Right lung (tissue), 10 donors: ENCODE measurements around the gene FCRLA. TPM values are rescaled to one million over a fixed set of nuclear protein-coding genes. Genes with fewer than 3 reads are reported as not detected.
"Not testable (repeated sequence)": the region's sequence is repeated elsewhere in the genome, so short reads cannot be mapped to it uniquely, and the experiment has no call there.

ENCODE experiments used
- DNase-seq, 2 donors: peaks; one replicate each; pipeline ENCODE4 v3.0.0-alpha.2; 2013
- long read RNA-seq, 8 donors: transcript quantifications; one replicate each; lab custom pipeline, GENCODE V29; 2026
- polyA plus RNA-seq, 5 donors: library from polyadenylated mRNA; unstranded; fragments of 120-200 nt; gene quantifications; one replicate each; pipeline versions ENCODE4 v1.2.1 to v1.2.3, GENCODE V29; 2013; ENCODE audit warnings: inconsistent platforms in 1 of 5, low replicate concordance in 1 of 5; ENCODE audit not compliant: insufficient read length in 5 of 5, insufficient read depth in 1 of 5

FCRLA gene
- under 1 TPM in 3 of 5 donors, not detected in 2; 0.15 to 0.32 (median 0.15) TPM for polyA plus RNA-seq
- long read RNA-seq, donor 1, result 0 reads
- long read RNA-seq, donor 2, result 0 reads
- long read RNA-seq, donor 3, partial matches to known transcripts, result 0 of 2 reads
- long read RNA-seq, donor 3, other reads (novel, unspliced or antisense), result 0 of 2 reads
- long read RNA-seq, donor 4, result 0 reads
- long read RNA-seq, donor 5, result 0 reads
- long read RNA-seq, donor 6, result 0 reads
- long read RNA-seq, donor 7, result 0 reads
- long read RNA-seq, donor 8, result 0 reads

DNA sequence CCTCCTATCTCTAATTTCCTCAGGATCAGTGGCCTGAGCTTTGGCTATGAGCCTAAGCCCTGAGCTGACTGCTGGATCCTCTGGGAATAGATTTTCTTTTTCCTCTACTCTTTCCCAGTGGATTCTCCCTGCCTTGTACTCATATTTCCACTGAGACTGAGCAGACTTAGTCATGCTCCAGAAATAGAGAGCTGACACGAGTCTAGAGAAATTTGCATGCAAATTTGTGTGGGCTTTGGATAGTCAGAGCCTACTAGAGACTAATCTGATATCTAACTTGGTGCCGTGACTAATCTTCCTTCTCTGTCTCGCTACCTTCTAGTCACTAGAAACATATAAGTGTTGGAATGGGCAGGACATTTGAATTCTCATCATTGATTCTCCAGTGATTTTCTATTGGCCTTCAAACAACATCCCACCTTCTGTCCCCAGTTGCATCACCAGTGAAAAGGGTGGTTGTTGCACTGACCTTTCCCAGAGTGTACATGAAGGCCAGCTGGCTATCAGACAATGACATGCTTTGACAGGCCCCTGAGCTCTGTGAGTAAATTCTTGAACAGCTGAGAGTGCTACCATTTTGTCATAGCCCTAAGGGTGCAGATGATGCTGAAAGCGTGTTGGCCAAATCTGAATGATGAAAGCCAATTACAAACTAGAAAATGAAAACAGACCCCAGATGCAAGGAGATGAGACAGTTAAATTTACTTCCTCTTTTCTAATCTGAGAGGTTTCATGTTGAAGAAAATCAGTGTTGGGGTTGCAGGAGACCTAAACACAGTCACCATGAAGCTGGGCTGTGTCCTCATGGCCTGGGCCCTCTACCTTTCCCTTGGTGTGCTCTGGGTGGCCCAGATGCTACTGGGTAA lies at the start of gene FCRLA:
Gene FCRLA (plus strand): TSS at position 748 of the 866 bp plus-strand sequence. CDS start 36 bp downstream, at position 784.
- no peak for DNase-seq

- not testable (repeated sequence) for DNase-seq
Measured at GRCh38 chr1:161658524-161658923, 48.5 kb upstream of the FCRLA start.

GRCh38 chr1:161661660-161662311 lies 45.2 kb upstream of the FCRLA start:
- not testable (repeated sequence) for DNase-seq

GRCh38 chr1:161662684-161663339 lies 44.2 kb upstream of the FCRLA start, which contains the start of gene FCGR2B:
Gene FCGR2B (plus strand): TSS chr1:161663143. CDS start chr1:161663242, 99 bp downstream.
- DNase-seq, result not testable (repeated sequence)

DNA sequence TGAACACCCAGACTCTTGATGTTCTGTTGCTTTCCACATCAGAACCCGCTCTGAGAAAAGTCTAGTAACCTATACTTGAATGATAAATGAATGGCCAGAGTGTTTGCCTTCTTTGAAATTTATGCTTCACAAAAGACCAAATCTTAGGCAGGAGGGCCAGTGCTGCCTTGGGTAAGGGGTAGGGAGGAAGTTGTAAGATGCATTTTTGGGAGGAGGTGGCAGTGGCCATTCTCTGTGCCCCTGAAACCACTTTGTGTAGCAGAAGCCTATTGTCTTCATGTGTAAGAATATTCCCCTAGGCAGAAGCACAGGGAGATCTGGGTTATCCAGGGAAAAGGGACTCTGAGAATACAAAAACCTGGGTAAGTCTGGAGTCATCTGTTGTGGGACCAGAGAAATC lies 43.5 kb upstream of the FCRLA start:
- DNase-seq, result not testable (repeated sequence)

DNA sequence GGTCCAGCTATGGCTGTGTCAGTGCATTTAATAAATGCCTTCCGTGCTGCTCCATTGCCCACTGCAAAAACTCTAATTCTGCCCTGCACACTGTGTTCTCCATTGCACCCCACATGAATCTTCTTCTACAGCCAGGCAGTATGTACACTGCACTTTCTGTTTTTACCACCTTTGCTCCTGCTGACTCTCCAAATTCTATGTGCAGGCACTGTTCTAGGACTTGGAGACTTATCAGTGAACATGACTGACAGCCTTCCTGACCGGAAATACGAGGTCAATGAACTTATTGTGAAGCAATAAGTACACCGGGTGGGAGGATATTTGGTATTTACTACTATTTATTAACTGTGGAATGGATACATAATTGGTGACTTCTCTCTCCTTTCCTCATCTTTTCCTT lies 42.3 kb upstream of the FCRLA start:
- not testable (repeated sequence) for DNase-seq

GRCh38 chr1:161671045-161672020 lies 35.7 kb upstream of the FCRLA start:
- not testable (repeated sequence) for DNase-seq

GRCh38 chr1:161673437-161673836 lies 33.6 kb upstream of the FCRLA start:
- DNase-seq, result not testable (repeated sequence)

DNA sequence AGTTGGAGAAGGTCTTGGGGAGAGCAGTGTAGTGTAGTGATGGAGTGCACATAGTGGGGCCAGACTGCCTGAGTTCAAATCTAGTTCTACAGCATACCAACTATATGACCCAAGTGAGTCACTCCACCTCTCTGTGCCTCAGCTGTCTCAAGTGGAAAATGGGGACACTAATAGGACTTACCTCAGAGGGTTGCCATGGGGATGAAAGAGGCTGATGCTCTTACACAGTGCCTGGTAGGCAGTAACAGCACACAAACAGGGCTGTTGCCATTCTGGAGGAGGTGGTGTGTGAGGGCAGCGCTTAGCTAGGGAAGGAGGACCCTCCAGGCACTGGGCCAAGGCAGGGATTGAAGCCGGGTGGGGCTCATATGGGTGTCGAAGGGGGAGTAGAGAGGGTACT lies 32.6 kb upstream of the FCRLA start:
- not testable (repeated sequence) for DNase-seq

DNA sequence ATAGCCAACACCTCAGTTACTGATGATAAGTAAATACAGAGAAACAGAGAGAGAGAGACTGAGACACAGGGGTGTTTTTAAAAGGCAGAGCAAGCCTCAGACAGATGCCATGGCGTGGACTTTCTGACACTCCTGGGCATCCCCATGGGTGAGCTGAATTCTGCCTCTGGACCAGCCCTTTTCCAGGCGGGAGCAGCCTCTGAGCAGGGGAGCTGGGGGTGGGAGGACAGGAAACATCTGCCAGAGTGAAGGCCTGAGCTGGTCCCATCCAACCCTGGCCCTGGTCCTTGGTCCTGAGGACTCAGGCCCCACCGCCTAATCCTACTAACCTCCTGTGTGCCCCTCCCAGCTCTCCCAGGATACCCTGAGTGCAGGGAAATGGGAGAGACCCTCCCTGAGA lies 32.1 kb upstream of the FCRLA start:
- peak in 1 of 2 donors; percentile 6 for DNase-seq

DNA sequence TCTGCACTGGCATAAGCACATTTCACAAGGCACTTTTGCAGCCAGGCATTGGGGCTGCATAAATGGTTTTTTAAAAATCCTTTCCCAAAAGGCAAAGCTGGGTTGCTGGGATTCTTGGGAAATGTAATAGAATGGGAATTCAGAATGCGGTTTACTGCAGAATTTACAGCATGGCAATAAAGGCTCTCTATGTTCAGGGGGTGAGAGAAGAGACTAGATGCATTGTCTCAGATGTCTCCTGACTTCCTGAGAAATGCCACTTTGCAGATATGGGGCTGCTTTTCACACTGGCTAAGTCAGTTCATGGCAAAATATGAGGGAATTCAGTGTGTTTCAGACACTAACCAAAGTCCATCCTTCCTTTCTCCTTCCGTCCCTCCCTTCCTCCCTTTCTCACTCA lies 30.6 kb upstream of the FCRLA start:
- no peak for DNase-seq

DNA sequence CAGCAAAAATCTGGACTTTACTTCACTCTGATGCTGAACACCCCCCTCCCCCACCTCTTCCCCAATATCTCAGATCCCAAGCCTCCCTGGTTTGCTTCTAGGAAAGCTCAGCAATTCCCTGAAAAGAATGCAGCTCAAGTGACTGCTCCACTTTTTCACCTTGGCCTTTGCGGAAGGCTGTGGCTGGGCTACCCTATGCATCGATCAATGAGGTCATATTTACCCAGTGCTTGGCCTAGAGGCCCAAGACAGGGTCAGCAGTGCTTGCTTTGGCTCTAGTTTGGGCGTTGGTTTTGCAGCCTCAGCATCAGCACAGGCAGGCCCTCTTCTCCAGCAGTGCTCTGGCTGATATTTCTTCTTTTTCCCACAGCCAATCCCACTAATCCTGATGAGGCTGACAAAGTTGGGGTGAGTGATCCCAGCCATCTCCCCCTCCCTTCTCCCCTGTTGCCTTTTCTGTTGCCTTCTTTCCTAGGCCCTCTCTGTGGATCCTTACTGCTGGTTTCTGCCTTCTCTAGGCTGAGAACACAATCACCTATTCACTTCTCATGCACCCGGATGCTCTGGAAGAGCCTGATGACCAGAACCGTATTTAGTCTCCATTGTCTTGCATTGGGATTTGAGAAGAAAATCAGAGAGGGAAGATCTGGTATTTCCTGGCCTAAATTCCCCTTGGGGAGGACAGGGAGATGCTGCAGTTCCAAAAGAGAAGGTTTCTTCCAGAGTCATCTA lies 29.9 kb upstream of the FCRLA start:
- no peak for DNase-seq

DNA sequence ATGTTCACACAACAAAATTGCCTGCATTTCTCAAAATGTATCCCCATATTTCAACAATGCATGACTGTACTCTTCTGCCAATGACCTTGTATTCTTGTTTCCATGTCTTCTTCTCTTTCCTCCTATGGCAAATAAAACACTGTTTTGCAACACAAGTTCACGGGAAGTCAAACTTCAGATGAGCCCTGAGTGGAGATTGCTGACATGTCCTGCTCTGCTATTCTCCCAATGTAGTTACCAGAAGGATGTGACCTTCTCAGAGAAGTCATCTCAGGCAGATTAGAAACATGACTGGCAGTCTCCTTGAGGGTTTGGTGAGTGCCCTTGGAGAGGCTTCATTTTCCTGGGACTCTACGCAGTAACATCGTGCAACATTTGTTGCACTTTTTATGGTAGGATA lies 28.5 kb upstream of the FCRLA start:
- no peak for DNase-seq

DNA sequence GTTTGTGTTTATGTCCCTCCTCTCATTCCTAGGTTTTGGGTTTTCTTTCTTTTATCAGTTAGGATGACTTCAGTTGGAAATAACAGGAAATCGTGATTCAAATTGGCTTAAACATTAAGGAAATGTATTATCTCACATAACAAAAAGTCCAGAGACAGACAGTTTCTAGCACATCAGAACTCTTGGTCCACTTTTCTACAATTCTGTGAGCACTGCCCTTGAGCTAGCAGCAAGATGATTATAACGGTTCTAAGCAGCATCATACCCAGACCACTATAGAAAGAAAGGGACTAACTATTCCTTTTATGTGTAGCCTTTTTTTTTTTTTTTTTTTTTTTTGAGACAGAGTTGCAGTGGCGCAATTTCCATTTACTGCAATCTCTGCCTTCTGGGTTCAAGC lies 25.1 kb upstream of the FCRLA start:
- no peak for DNase-seq

DNA sequence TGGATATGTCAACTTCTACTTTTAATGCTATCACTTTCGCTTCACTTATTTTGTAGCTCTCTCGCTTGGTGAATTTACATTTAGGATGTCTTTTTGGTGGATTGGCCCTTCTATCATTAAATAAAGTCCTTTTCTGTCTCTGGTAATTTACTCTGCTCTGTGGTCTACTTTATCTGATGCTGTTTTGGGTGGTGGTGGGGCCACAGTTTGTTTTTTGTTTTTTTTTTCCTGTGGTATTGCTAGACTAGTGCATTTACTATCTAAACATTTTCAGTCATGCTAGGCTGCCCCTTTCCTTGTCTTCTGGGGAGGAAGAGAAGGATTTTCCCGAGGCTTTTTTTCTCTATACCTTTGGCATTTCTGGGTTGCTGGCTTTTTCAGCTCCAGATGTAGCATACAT lies 18.1 kb upstream of the FCRLA start:
- no peak for DNase-seq

DNA sequence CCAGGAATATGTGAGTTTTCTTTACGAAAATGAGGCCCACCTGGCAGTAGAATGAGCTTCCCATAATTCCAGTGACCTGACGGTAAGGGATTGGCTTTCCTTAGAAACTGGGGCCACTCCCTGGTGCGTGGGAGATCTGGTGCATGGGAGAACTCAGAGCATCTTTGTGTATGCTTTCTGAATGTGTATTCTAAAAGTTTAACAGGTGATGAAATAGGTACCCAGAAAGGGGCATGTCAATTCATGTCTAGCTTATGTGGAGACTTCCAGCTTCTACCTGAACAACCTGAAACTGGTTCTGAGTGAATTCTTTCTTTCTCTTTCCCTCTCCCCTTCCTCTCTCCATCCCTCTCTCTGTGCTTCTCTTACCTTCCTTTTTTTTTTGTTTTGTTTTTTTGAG lies 15.2 kb upstream of the FCRLA start:
- DNase-seq, result no peak

- DNase-seq, result not testable (repeated sequence)
Measured at GRCh38 chr1:161693020-161693712, 13.9 kb upstream of the FCRLA start.

DNA sequence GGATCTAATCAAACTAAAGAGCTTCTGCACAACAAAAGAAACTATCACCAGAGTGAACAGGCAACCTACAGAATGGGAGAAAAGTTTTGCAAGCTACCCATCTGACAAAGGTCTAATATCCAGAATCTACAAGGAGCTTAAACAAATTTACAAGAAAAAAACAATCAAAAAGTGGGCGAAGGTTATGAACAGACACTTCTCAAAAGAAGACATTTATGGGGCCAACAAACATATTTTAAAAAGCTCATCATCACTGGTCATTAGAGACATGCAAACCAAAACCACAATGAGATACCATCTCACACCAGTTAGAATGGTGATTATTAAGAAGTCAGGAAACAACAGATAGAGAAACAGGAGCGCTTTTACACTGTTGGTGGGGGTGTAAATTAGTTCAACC lies 8.7 kb upstream of the FCRLA start:
- DNase-seq, result not testable (repeated sequence)

GRCh38 chr1:161702250-161702649 lies 4.8 kb upstream of the FCRLA start:
- DNase-seq, result peak in 1 of 2 donors; percentile 5
